KMS-11 (cell line): ENCODE data around the gene DYRK1B.

Source experiments
- H2AFZ ChIP-seq: fragments of 200-600 bp; sonication (generic); 2 replicates; pipeline ENCODE4 v1.6.1; 2016; ENCODE audit warnings: antibody characterized with exemption, mixed run types, low read depth
- H3K27ac ChIP-seq: fragments of 200-600 bp; sonication (generic); 2 replicates; pipeline ENCODE4 v1.6.1; 2016; ENCODE audit warnings: mild to moderate bottlenecking, mixed run types
- H3K27me3 ChIP-seq: fragments of 200-600 bp; sonication (generic); 2 replicates; pipeline ENCODE4 v1.6.1; 2017; ENCODE audit warnings: mild to moderate bottlenecking, low read depth, mixed run types, moderate library complexity; ENCODE audit not compliant: insufficient read depth
- H3K36me3 ChIP-seq: fragments of 200-600 bp; sonication (generic); 2 replicates; pipeline ENCODE4 v1.6.1; 2017; ENCODE audit warnings: mild to moderate bottlenecking, mixed run types; ENCODE audit not compliant: insufficient read depth
- H3K4me1 ChIP-seq: fragments of 200-600 bp; sonication (generic); 2 replicates; pipeline ENCODE4 v1.6.1; 2016; ENCODE audit warnings: mild to moderate bottlenecking, low read depth, mixed run types; ENCODE audit not compliant: poor library complexity, severe bottlenecking
- H3K4me2 ChIP-seq: fragments of 200-600 bp; sonication (generic); 2 replicates; pipeline ENCODE4 v1.7.0; 2016; ENCODE audit warnings: mild to moderate bottlenecking, mixed run types
- H3K4me3 ChIP-seq: fragments of 200-600 bp; sonication (generic); IDR thresholded peaks from 2 replicates; pipeline ENCODE4 v1.6.1; 2017; ENCODE audit warnings: low read depth, low read length, mixed read lengths; ENCODE audit not compliant: insufficient read depth
- H3K79me2 ChIP-seq: fragments of 200-600 bp; sonication (generic); 2 replicates; pipeline ENCODE4 v1.6.1; 2016; ENCODE audit warnings: low read depth, mixed run types; ENCODE audit not compliant: insufficient read depth
- H3K9ac ChIP-seq: fragments of 200-600 bp; sonication (generic); 2 replicates; pipeline ENCODE4 v1.6.1; 2016; ENCODE audit warnings: mild to moderate bottlenecking, mixed run types
- H4K20me1 ChIP-seq: fragments of 200-600 bp; sonication (generic); 2 replicates; pipeline ENCODE4 v1.6.1; 2016; ENCODE audit warnings: mild to moderate bottlenecking, mixed run types; ENCODE audit not compliant: insufficient read depth
- CTCF ChIP-seq: fragments of 200-600 bp; sonication (generic); conservative IDR thresholded peaks from 2 replicates; pipeline ENCODE4 v1.6.1; 2017; ENCODE audit warnings: low read depth, mild to moderate bottlenecking, antibody characterized with exemption, low read length, moderate library complexity, mixed read lengths

DYRK1B gene

GRCh38 chr19:39819786-39820185 is 14.2 kb downstream of the DYRK1B start:
- no peaks in the 10 kb centered on the region for H3K27me3 ChIP-seq
- no peak overlapping the region for H3K27ac ChIP-seq

GRCh38 chr19:39818626-39819097 is 15.3 kb downstream of the DYRK1B start:
- no peaks in the 10 kb centered on the region for H3K36me3 ChIP-seq
- H4K20me1 ChIP-seq: no peaks in the 10 kb centered on the region
- no peaks in the 10 kb centered on the region for H3K4me1 ChIP-seq
- no peak overlapping the region for H3K9ac ChIP-seq
- no peaks in the 10 kb centered on the region for H3K27me3 ChIP-seq
- no peak overlapping the region for H3K4me3 ChIP-seq
- no peak overlapping the region for H2AFZ ChIP-seq
- no peak overlapping the region for H3K4me2 ChIP-seq
- H3K79me2 ChIP-seq: no peaks in the 10 kb centered on the region
- no peak overlapping the region for H3K27ac ChIP-seq
- no peak for TF ChIP-seq CTCF

More at GRCh38 chr19:39819786-39820185, 14.2 kb downstream of the DYRK1B start:
- peaks cover 2% of the 10 kb centered on the region for H3K4me1 ChIP-seq
- H3K79me2 ChIP-seq: no peaks in the 10 kb centered on the region
- H2AFZ ChIP-seq: no peak overlapping the region
- no peak overlapping the region for H3K4me3 ChIP-seq
- no peak overlapping the region for H3K4me2 ChIP-seq
- TF ChIP-seq CTCF: no peak
- no peaks in the 10 kb centered on the region for H3K36me3 ChIP-seq
- no peak overlapping the region for H3K9ac ChIP-seq
- no peaks in the 10 kb centered on the region for H4K20me1 ChIP-seq

- Histone ChIP-seq H4K20me1 (no peaks in the 10 kb centered on the region), H3K36me3 (no peaks in the 10 kb centered on the region), H3K4me3 (no peak overlapping the region), H3K27me3 (no peaks in the 10 kb centered on the region), H3K4me1 (no peaks in the 10 kb centered on the region), H3K27ac (no peak overlapping the region), H3K9ac (no peak overlapping the region), H3K4me2 (no peak overlapping the region), H3K79me2 (no peaks in the 10 kb centered on the region), H2AFZ (no peak overlapping the region)
- no peak for TF ChIP-seq CTCF
These were observed 15.9 kb downstream of the DYRK1B start for GRCh38 chr19:39817888-39818561.

GRCh38 chr19:39816287-39817048 is 17.5 kb downstream of the DYRK1B start:
- no peak overlapping the region for H3K9ac ChIP-seq
- no peak for TF ChIP-seq CTCF
- H3K27ac ChIP-seq: no peak overlapping the region
- no peaks in the 10 kb centered on the region for H3K4me1 ChIP-seq
- H2AFZ ChIP-seq: no peak overlapping the region
- H3K79me2 ChIP-seq: no peaks in the 10 kb centered on the region
- no peak overlapping the region for H3K4me2 ChIP-seq
- no peaks in the 10 kb centered on the region for H3K36me3 ChIP-seq
- H3K4me3 ChIP-seq: no peak overlapping the region
- no peaks in the 10 kb centered on the region for H3K27me3 ChIP-seq
- no peaks in the 10 kb centered on the region for H4K20me1 ChIP-seq
